ENCODE measurements around the gene ZGPAT.

ZGPAT gene

DNA sequence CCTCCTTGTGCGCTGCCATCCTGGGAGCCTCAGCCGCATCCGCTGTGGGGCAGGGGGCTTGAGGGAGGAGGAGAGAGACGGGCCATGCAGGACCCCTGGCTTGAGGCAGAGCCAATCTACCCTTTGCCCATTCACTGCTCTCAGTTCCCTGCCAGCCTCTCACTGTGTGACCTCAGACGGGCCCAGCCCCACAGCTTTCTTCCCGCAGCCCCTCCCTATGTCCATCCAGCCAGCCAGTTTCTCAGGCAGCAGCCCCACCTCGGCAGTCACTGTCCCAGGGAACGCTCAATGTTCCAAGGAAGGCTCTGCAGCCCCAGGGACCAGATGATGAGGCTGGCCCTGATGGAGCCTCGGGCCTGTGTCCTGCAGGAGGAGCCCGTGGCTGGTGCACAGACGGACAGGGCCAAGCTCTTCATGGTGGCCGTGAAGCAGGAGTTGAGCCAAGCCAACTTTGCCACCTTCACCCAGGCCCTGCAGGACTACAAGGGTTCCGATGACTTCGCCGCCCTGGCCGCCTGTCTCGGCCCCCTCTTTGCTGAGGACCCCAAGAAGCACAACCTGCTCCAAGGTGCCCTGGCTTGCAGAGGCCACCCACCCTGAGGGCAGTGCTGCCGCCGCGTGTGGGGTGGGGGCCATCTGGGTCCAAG lies 15.3 kb upstream of the ZGPAT start:
- DNase-seq (ENCODE audit: low read depth) = no peak

GRCh38 chr20:63693083-63693732 lies 14.6 kb upstream of the ZGPAT start:
- no peak for DNase-seq (ENCODE audit: low read depth)

GRCh38 chr20:63693733-63694583 lies 13.9 kb upstream of the ZGPAT start:
- no peak for DNase-seq (ENCODE audit: low read depth)

- DNase-seq (ENCODE audit: low read depth) = no peak
These were observed 13.0 kb upstream of the ZGPAT start for GRCh38 chr20:63694584-63695423.

- no peak for DNase-seq (ENCODE audit: low read depth)
These were observed 12.2 kb upstream of the ZGPAT start for GRCh38 chr20:63695424-63696305.

DNA sequence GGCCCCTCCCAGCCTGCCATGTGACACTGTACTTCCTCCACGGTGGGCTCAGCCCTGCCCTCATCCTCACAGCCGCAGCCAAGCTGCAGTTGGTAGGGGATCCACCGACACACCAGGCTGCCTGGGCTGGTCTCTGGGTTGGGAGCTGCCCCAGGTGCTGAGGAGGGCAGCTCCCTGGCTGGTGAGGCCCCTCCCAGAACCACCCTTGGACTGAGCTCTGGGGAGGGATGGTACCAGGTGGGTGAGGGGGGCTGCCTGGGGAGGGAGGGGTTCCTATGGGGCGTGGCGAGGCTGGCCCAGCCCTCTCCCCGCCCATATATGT lies 11.6 kb upstream of the ZGPAT start:
- DNase-seq (ENCODE audit: low read depth) = no peak

- DNase-seq (ENCODE audit: low read depth) = no peak
These were observed 11.0 kb upstream of the ZGPAT start, which contains the start of gene TNFRSF6B for GRCh38 chr20:63696628-63697356. TNFRSF6B (plus strand) TSS chr20:63696652; CDS start chr20:63696768, 116 bp downstream.

DNA sequence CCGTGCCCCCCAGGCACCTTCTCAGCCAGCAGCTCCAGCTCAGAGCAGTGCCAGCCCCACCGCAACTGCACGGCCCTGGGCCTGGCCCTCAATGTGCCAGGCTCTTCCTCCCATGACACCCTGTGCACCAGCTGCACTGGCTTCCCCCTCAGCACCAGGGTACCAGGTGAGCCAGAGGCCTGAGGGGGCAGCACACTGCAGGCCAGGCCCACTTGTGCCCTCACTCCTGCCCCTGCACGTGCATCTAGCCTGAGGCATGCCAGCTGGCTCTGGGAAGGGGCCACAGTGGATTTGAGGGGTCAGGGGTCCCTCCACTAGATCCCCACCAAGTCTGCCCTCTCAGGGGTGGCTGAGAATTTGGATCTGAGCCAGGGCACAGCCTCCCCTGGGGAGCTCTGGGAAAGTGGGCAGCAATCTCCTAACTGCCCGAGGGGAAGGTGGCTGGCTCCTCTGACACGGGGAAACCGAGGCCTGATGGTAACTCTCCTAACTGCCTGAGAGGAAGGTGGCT lies 10.4 kb upstream of the ZGPAT start:
- DNase-seq (ENCODE audit: low read depth) = no peak

- DNase-seq (ENCODE audit: low read depth) = no peak
These were observed 9.8 kb upstream of the ZGPAT start for GRCh38 chr20:63697868-63698545.

GRCh38 chr20:63698739-63699465 lies 8.9 kb upstream of the ZGPAT start:
- DNase-seq (ENCODE audit: low read depth) = no peak

DNA sequence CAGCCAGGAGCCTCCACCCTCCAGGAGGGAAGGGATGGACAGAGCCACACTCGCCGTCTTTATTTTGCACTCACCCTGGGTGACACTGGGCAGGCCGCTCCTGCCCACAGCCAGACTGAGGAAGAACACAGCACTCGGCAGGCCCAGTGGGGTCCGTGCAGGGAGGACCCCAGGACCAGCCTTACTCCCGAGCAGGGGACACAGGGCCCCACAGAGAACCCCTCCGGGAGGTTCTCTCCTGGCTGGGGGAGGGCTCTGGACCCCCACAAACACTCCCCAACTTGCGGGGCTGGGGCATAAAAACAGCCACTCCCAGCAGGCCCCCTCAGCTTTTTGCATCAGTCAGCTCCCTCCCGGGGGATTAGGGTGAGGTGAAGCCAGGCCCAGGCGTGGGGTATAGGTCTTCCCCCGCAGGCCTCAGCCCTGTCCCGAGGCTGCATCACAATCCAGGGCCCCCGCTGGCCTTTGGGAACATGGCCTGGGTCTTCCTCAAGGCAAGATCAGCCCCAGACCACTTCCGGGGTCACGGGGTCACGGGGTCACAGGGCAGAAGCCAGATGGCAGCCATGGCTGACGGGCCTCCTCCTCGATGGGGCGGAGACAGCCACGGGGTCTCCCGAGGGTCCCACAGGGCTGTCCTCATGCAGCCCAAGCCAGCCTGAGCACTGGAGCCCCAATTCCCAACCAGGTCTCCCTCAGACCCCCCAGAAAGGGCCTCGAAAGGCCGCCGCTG lies 8.2 kb upstream of the ZGPAT start:
- DNase-seq (ENCODE audit: low read depth) = no peak

DNA sequence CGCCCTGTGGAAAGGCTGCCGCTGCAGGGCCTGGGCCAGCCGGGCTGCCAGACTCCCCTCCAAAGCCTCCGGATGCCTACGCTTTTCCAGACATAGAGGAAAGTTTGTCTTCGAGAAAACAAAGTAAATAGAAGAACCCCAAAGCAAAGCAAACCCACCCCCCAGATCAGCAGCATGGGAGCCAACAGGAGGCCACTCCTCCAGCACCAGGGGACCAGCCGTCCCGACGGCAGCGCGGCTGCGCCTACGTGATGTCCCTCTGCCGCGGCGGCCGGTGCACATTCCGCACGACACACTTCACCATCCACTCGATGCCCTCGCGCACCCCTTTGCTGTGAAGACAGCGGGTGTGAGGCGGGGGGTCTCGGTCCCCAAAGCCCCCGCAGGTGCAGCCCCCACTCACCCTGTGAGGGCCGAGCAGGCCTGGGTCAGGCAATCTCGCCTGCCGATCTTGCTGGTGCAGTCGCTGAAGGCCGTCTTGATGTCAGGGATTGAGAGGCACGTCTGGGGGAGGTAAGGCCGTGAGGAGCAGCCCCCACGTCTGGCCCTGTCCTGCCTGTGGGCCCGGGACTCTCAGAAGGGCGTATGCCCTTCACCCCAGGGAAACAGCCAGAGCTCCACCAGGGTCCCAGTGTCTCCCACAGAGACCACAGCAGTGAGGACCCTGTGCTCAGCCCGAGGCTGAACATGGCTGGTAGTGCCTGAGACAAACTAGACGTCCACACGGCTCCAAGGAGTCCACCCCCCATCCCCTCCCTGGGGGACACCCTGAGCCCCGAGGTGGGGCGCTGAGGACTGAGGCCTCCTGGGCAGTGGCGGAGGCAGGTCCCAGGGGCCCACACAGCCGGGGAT lies 7.4 kb upstream of the ZGPAT start:
- DNase-seq (ENCODE audit: low read depth) = no peak

- DNase-seq (ENCODE audit: low read depth) = no peak
These were observed 6.8 kb upstream of the ZGPAT start for GRCh38 chr20:63701051-63701328.

GRCh38 chr20:63701329-63702035 lies 6.4 kb upstream of the ZGPAT start:
- DNase-seq (ENCODE audit: low read depth) = no peak

DNA sequence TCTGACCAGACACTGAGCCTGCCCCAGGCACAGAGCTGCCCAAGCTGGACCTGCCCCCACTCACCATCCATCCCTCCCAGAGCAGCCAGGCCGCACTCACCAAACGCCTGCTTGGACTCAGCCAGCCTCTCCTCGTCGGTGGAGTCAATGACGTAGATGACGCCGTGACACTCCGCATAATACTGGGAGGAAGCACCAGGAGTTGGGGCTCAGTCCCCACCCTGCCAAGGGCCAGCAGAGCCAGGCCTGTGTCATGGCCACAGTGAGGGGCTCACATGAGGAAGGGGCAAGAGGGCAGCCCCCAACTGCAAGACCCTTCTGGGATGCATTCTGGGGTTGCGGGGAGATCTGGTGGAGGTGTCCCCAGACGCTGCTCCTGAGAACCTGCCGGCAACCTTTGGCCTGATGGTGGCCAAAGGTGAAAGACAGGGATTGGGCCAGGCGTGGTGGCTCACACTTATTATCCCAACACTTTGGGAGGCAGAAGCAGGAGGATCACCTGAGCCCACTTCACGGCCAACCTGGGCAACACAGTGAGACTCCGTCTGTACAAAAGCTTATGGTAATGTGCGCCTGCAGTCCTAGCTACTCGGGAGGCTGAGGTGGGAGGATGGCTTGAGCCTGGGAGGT lies 5.7 kb upstream of the ZGPAT start:
- DNase-seq (ENCODE audit: low read depth) = no peak

DNA sequence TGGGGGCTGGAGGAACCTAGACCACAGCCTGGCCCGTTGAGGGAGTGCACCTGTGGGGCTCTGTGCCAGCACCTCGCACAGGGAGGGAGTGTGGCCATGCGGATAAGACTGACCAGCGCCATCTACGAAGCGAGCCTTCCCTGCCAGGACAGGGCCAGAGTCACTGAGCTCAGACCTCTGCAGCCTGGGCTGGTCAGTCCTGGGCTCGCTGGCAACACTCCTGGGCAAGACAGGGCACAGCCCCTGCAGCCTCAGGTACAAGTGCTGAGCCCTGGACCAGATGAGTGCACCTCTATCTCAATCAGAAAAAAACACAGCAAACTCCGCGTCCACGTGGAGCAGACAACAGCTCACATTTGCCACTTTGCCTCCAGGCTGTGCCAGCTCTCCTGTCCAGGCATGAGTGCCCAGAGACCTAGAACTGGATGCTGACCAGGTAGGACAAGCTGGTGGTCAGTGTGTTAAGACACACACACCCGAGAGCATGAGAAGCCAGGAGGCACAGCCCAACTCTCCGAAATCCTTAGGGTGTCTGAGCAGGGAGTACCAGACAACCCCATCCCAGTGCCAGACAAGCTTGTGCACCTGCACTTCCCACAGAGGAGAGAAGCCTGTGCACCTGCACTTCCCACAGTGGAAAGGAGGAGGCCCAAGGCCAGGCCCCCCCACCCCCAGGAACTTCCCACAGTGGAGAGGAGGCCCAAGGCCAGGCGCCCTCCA lies 4.9 kb upstream of the ZGPAT start:
- no peak for DNase-seq (ENCODE audit: low read depth)

All from stimulated activated CD8-positive, alpha-beta memory T cell treated with anti-CD3 and anti-CD28 coated beads, Interleukin-15, amount 100 ng/mL, for 1 hour (primary cell).